Thyroid gland (tissue), 4 donors: ENCODE results near the gene OAS3. TPM values are rescaled to one million over a fixed set of nuclear protein-coding genes. Genes with fewer than 3 reads are reported as not detected.
"Not testable (repeated sequence)": the region's sequence is repeated elsewhere in the genome, so short reads cannot be mapped to it uniquely, and the experiment has no call there.

Experiments used
- DNase-seq, 2 donors: peaks; one replicate each; pipeline ENCODE4 v3.0.0-alpha.2; 2019
- H3K27ac ChIP-seq, 3 donors: fragments of 200-600 bp; sonication (generic); 1 replicate in 2 of 3; 2 replicates in 1 of 3; pipeline ENCODE4 v1.5.1; 2016 to 2019; ENCODE audit warnings: mild to moderate bottlenecking in 1 of 3, moderate library complexity in 1 of 3
- H3K27me3 ChIP-seq: fragments of 200-600 bp; sonication (generic); one replicate; pipeline ENCODE4 v1.5.1; 2019
- H3K36me3 ChIP-seq, 2 donors: fragments of 200-600 bp; sonication (generic); one replicate each; pipeline ENCODE4 v1.5.1; 2016 to 2019
- H3K4me1 ChIP-seq, 2 donors: fragments of 200-600 bp; sonication (generic); one replicate each; pipeline ENCODE4 v1.5.1; 2017 to 2019
- H3K4me3 ChIP-seq, 3 donors: fragments of 200-600 bp; sonication (generic); replicated peaks in 1 of 3; 1 replicate in 2 of 3; 2 replicates in 1 of 3; pipeline ENCODE4 v1.5.1; 2016; ENCODE audit warnings: mild to moderate bottlenecking in 1 of 3
- H3K9me3 ChIP-seq: fragments of 200-600 bp; sonication (generic); one replicate; pipeline ENCODE4 v1.5.1; 2017
- CTCF ChIP-seq, 6 experiments: fragments of 200-600 bp in 3 of 6; fragments of 450-650 bp in 3 of 6; sonication (generic) in 3 of 6; IDR thresholded peaks; one replicate each; pipeline ENCODE4 v1.5.1; 2016 to 2019; ENCODE audit warnings: antibody characterized with exemption in 6 of 6, mild to moderate bottlenecking in 2 of 6, inconsistent platforms in 1 of 6, moderate library complexity in 1 of 6
- POLR2A ChIP-seq, 2 donors: fragments of 450-650 bp; IDR thresholded peaks; one replicate each; pipeline ENCODE4 v1.6.1; 2017; ENCODE audit warnings: antibody characterized with exemption in 2 of 2, mild to moderate bottlenecking in 2 of 2, moderate library complexity in 1 of 2
- WGBS, 2 donors: methylation state at CpG; one replicate each; pipeline ENCODE4 v1.1.5; 2017; 5-methylcytosine and 5-hydroxymethylcytosine counted together
- intact Hi-C: fragments of 100-400 bp; cut with DNase I; formaldehyde crosslinking; loops from one replicate; pipeline ENCODE4 v1.15.1; 2023
- total RNA-seq, 4 donors: library from RNA; depleted of rRNA; stranded (reverse); fragments of >200 nt; gene quantifications; one replicate each; pipeline ENCODE4 v1.2.3, GENCODE V29; 2016

OAS3 gene
- total RNA-seq, 4 donors from 2014 or later: 3.0 to 7.4 (median 5.7) TPM

DNA sequence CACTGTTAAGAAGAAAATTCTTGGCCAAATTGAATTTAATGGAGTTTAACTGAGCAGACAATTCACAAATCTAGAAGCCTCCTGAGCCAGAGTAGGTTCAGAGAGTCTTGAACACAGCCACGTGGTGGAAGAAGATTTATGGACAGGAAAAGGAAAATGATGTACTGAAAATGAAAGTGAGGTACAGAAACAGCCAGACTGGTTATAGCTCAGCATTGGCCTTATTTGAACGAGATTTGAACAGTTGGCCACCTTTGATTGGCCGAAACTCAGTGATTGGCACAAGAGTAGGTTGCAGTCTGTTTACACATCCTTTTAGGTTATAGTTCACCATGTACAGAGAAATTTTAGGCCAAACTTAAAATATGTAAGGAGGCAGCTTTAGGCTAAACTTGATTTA lies 50.0 kb downstream of the OAS3 start:
- DNase-seq: no peak
- TF ChIP-seq POLR2A (IDR thresholded peaks at IDR 0.05): no peak
- H3K9me3 ChIP-seq: no peaks in the 10 kb centered on the region
- no peaks in the 10 kb centered on the region for H3K4me1 ChIP-seq
- no peaks in the 10 kb centered on the region for H3K36me3 ChIP-seq
- H3K27ac ChIP-seq: no peak overlapping the region
- intact Hi-C loops: no loop called here
- 64 to 66% methylated on average over 3 of the region's 3 CpGs for WGBS, 2 donors
- no peak overlapping the region for H3K4me3 ChIP-seq
- H3K27me3 ChIP-seq: no peaks in the 10 kb centered on the region

GRCh38 chr12:112988823-112989385 lies 50.6 kb downstream of the OAS3 start:
- H3K9me3 ChIP-seq, H3K27ac ChIP-seq, H3K27me3 ChIP-seq, H3K4me1 ChIP-seq, H3K4me3 ChIP-seq, H3K36me3 ChIP-seq, intact Hi-C loops, DNase-seq: not testable (repeated sequence)
- WGBS, 2 donors: 87 to 93% methylated on average over 3 of the region's 3 CpGs

DNA sequence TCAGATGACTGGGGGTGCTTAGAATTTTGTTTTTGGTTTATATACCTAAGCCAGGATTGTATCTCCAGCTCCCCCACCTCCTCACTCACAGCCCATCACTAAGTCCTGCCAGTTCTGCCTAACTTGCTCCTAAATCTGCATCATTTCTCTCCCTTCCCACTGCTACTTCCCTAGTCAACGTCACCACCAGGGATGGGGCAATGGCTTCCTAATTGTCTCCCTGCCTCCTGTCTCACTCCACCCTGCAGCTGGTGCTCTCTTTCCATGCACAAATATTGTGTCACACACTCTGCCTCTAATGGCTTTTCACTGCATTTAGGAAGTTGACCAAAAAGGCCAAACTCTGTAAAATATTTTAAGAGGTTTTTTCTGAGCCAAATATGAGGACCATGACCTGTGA lies 51.5 kb downstream of the OAS3 start:
- DNase-seq: no peak
- H3K36me3 ChIP-seq: no peaks in the 10 kb centered on the region
- WGBS, 2 donors: 58 to 79% methylated on average over 1 of the region's 1 CpG
- H3K4me3 ChIP-seq: no peak overlapping the region
- intact Hi-C loops: no loop called here
- H3K9me3 ChIP-seq: no peaks in the 10 kb centered on the region
- no peaks in the 10 kb centered on the region for H3K4me1 ChIP-seq
- TF ChIP-seq CTCF (IDR thresholded peaks at IDR 0.05) (no peak), POLR2A (IDR thresholded peaks at IDR 0.05) (no peak)
- no peak overlapping the region for H3K27ac ChIP-seq
- no peaks in the 10 kb centered on the region for H3K27me3 ChIP-seq

- no peak overlapping the region for H3K4me3 ChIP-seq
- peak; percentile 25 to 45 for DNase-seq
- no peaks in the 10 kb centered on the region for H3K4me1 ChIP-seq
- intact Hi-C loops: no loop called here
- H3K9me3 ChIP-seq: no peaks in the 10 kb centered on the region
- WGBS, 2 donors: 3% methylated on average over 2 of the region's 2 CpGs
- H3K36me3 ChIP-seq: no peaks in the 10 kb centered on the region
- TF ChIP-seq POLR2A (IDR thresholded peaks at IDR 0.05) (no peak), CTCF (IDR thresholded peaks at IDR 0.05) (peak; percentile 47 to 93 (median 69))
- no peaks in the 10 kb centered on the region for H3K27me3 ChIP-seq
- H3K27ac ChIP-seq: no peak overlapping the region
Observed at GRCh38 chr12:112992541-112993398, 54.5 kb downstream of the OAS3 start.

- DNase-seq: no peak
- H3K4me3 ChIP-seq: no peak overlapping the region
- no peak overlapping the region for H3K27ac ChIP-seq
- H3K36me3 ChIP-seq: peaks cover 0 to 7% of the 10 kb centered on the region in 2 donors
- no peaks in the 10 kb centered on the region for H3K9me3 ChIP-seq
- no peak for TF ChIP-seq POLR2A (IDR thresholded peaks at IDR 0.05)
- TF ChIP-seq CTCF (IDR thresholded peaks at IDR 0.05): no peak
- intact Hi-C loops: no loop called here
- no peaks in the 10 kb centered on the region for H3K27me3 ChIP-seq
- WGBS, 2 donors: 77 to 78% methylated on average over 5 of the region's 5 CpGs
- H3K4me1 ChIP-seq: no peaks in the 10 kb centered on the region
Observed at GRCh38 chr12:112995008-112995407, 56.7 kb downstream of the OAS3 start.

- Histone ChIP-seq H3K27ac (no peak overlapping the region), H3K36me3 (peaks cover 0 to 7% of the 10 kb centered on the region in 2 donors), H3K9me3 (no peaks in the 10 kb centered on the region), H3K27me3 (no peaks in the 10 kb centered on the region), H3K4me3 (no peak overlapping the region), H3K4me1 (no peaks in the 10 kb centered on the region)
- no peak for DNase-seq
- no peak for TF ChIP-seq POLR2A (IDR thresholded peaks at IDR 0.05)
- TF ChIP-seq CTCF (IDR thresholded peaks at IDR 0.05): no peak
- 86 to 89% methylated on average over 8 of the region's 8 CpGs for WGBS, 2 donors
- intact Hi-C loops: no loop called here
Observed at GRCh38 chr12:112996501-112996900, 58.2 kb downstream of the OAS3 start.
